Endothelial cell (in vitro differentiated cells): Measurements from ENCODE around the gene DLX5. TPM values are rescaled to one million over a fixed set of nuclear protein-coding genes. Genes with fewer than 3 reads are reported as not detected.

Source experiments
- DNase-seq: peaks from one replicate; pipeline ENCODE4 v3.0.0; 2021; ENCODE audit warnings: low spot score
- H3K27ac Mint-ChIP-seq: one replicate; pipeline ENCODE4 v1.8.0; 2021; ENCODE audit warnings: mixed read lengths, inconsistent platforms; ENCODE audit not compliant: unreplicated experiment
- H3K27me3 Mint-ChIP-seq: one replicate; pipeline ENCODE4 v1.8.0; 2021; ENCODE audit warnings: mild to moderate bottlenecking, moderate library complexity, mixed read lengths, inconsistent platforms; ENCODE audit not compliant: unreplicated experiment
- H3K36me3 Mint-ChIP-seq: one replicate; pipeline ENCODE4 v1.8.0; 2021; ENCODE audit warnings: mild to moderate bottlenecking, low read depth, mixed read lengths, inconsistent platforms; ENCODE audit not compliant: unreplicated experiment
- H3K4me1 Mint-ChIP-seq: one replicate; pipeline ENCODE4 v1.8.0; 2021; ENCODE audit warnings: mild to moderate bottlenecking, mixed read lengths, inconsistent platforms; ENCODE audit not compliant: unreplicated experiment
- H3K4me3 Mint-ChIP-seq: one replicate; pipeline ENCODE4 v1.8.0; 2021; ENCODE audit warnings: mild to moderate bottlenecking, mixed read lengths, inconsistent platforms; ENCODE audit not compliant: unreplicated experiment
- H3K9me3 Mint-ChIP-seq: one replicate; pipeline ENCODE4 v1.8.0; 2021; ENCODE audit warnings: mixed read lengths, inconsistent platforms; ENCODE audit not compliant: unreplicated experiment
- total RNA-seq: library from RNA; stranded (reverse); fragmentation: NEBNext Ultra II Directional; extraction: Animal tissue kit (Norgen Biotek cat#: 25700); gene quantifications from one replicate; pipeline ENCODE4 v1.2.1, GENCODE V29; 2021; ENCODE audit not compliant: unreplicated experiment
- TF ChIP-seq, protein P1 (sequence below): fragments of 200-600 bp; sonication (generic); IDR thresholded peaks from one replicate; pipeline ENCODE4 v1.5.0; 2021; ENCODE audit warnings: antibody characterized with exemption; ENCODE audit not compliant: unreplicated experiment

DLX5 gene
- total RNA-seq, 1 donor from 2014 or later: 0.18 TPM

DNA sequence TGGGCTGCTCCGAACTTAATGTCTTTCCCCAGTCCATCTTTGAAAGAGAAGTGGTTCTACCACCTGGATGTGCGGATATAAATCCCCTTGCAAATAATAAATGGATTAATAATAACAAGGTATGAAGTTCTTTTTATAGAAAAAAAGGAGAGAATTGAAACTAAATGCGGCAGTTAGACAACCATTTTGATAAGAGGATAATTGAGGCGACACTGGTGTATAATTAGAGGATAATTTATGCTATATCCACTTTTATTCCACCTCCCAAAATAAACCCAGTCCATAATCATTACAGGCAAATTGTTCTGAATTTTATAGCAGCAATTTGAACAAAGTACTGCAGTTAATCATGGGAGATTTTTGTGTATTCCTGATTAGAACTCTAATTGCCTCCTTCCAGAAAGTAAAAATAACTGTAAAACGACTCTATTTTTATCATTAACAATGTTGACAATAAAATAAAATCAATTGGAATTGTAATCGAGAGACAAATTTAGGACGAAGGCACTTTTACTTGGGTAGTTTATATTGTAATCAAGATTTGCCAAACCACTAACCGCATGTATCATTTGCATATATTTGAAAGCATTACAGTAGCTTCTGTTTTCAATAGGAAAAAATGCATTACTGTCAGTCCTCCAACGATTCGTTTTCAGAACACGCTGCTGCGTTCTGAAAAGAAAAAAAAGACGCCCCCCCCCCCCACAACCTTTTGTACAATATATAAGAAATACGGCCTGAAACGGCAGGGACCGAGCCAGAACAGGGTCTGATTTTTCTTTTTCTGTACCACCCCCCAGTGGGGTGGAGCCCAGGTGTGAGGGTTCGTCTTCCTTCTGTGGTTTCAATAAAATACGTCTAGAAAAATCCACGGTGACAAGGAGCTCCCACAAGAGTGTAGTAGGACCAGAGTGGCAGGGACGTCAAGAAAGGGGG, 20.1 kb downstream of the DLX5 start:
- TF ChIP-seq, protein P1, sequence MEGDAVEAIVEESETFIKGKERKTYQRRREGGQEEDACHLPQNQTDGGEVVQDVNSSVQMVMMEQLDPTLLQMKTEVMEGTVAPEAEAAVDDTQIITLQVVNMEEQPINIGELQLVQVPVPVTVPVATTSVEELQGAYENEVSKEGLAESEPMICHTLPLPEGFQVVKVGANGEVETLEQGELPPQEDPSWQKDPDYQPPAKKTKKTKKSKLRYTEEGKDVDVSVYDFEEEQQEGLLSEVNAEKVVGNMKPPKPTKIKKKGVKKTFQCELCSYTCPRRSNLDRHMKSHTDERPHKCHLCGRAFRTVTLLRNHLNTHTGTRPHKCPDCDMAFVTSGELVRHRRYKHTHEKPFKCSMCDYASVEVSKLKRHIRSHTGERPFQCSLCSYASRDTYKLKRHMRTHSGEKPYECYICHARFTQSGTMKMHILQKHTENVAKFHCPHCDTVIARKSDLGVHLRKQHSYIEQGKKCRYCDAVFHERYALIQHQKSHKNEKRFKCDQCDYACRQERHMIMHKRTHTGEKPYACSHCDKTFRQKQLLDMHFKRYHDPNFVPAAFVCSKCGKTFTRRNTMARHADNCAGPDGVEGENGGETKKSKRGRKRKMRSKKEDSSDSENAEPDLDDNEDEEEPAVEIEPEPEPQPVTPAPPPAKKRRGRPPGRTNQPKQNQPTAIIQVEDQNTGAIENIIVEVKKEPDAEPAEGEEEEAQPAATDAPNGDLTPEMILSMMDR: no peak
- Mint-ChIP-seq H3K4me3 (no peak overlapping the region), H3K27me3 (peaks cover 43% of the 10 kb centered on the region), H3K9me3 (no peaks in the 10 kb centered on the region), H3K36me3 (peaks cover 4% of the 10 kb centered on the region), H3K27ac (no peak overlapping the region), H3K4me1 (peaks cover 7% of the 10 kb centered on the region)
- no peak for DNase-seq

DNA sequence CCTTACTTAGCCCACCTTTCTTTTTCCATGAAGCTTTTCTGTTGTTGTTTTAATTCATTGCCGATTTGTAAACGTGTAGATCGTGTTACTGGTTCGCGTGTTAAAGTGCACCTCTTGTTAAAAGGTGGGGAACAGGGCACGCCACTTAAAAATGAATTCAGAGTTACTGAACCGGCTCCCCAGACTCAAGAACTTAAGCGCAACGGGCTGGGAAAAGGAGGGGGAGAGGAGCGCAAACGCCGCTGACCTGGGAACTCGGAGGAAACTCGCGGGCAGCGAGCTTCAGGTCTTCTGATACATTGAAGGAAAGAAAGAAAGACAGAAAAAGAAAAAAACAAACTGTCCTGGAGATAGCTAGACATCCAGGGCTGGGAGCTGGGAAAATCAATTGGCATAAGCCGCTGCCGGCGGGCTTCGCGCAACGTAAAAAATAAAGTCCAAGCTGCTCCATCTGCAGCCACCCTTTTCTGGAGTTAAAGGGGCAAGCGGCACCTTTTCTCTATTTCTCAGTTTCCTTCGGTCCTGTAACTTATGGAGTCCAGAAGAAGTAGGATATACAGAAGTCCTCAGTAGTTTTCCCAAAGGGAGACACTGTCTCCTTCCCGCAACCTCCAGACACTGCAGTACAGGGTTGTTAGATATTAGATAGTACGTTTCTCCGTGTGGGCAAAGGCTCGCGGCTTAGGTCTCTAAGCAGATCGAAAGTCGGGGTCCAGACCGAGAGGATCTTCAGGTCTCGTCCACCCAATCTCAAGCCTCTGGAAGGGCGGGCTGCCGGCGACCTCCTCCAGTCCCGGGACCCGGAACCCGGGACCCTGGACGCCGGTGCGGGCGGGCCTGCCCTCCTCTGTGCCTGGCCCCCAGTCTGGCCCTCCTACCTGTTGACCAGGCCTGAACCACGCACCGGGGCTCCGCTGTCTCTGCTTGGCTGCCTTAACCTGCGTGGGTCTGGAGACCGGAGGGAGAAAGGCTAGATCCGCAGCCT, 21.1 kb downstream of the DLX5 start:
- Mint-ChIP-seq H3K4me3 (no peak overlapping the region), H3K27me3 (peaks cover 40% of the 10 kb centered on the region), H3K27ac (no peak overlapping the region), H3K4me1 (peaks cover 7% of the 10 kb centered on the region), H3K9me3 (no peaks in the 10 kb centered on the region), H3K36me3 (peaks cover 4% of the 10 kb centered on the region)
- TF ChIP-seq, protein P1: no peak
- no peak for DNase-seq

DNA sequence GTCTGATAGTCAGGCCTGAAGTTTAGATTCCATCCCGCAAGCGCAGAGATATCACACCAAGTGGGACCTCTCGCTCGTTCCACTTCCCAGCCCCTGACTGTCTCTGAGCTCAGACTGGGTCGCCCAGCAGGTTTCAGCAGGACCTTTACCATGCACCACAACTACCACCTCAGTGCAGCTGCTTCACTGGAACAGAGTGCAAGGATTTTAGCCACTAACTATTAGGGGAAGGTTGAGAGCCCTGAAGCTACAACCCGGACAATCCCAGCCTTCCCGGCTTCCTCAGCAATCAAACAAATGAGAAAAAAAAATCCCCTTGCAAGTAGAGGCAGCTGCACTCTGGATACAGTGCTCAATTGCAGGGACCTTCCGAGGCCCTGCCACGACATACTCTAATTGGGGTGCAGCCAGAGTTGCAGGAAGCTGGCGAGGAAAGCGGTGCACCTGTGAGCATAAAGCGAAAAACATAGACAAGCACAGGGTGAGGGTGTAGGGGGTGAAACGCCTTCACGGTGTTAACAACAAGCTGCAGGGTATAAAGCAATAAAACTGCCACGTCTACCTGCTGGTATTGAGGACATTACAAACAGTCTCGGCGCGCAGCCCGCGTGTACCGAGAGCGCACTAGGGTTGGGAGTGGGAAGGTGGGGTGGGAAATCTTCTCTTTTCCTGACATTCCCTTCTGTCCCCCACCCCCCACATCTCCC, 21.9 kb downstream of the DLX5 start:
- Mint-ChIP-seq H3K4me3 (no peak overlapping the region), H3K27ac (no peak overlapping the region), H3K36me3 (peaks cover 4% of the 10 kb centered on the region), H3K27me3 (peaks cover 40% of the 10 kb centered on the region), H3K4me1 (peaks cover 7% of the 10 kb centered on the region), H3K9me3 (no peaks in the 10 kb centered on the region)
- DNase-seq: no peak
- TF ChIP-seq, protein P1: no peak

DNA sequence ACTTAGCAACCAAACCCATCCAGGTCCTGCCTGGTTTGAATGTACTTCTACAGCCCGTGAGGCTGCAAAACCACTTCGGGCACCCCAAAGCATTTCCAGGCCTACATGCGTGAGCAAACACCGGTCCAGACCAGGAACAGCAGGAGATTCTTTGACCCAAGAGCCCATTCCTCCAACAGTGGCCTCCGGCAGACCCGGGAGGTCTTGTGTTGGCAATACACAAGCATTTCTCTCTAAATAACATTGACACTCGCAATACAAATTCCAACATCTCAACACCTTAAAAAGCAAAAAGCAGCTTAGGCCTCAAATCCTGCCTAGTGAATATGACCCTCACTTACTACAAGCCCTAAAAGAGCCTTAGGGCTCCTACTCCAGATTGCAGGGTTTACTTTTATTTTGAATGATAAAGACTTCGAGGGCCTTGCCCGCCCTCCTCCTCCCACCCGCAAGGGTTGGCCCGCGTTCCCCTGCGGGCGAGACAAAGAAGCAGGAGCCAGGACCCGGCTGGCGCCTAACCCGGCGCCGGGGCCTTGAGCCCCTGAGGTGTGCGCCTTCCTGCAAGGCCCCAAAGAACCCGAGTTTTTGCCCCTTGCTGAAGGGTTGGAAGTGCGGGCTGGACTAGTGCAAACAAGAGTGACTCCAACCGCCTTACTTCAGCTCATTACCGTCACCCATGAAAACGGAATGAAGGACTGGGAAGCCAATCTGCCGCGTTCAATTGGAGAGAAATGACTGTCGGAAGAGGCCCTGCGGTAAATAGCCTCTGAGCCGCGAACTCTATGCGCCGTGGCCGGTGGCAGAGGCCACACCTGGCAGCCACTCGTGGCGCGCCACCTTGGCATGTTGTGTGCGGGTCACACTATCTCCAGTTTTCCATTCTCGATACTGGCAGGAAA, 22.7 kb downstream of the DLX5 start:
- H3K9me3 Mint-ChIP-seq: no peaks in the 10 kb centered on the region
- no peak overlapping the region for H3K27ac Mint-ChIP-seq
- TF ChIP-seq, protein P1: no peak
- no peak overlapping the region for H3K4me3 Mint-ChIP-seq
- H3K27me3 Mint-ChIP-seq: peaks cover 40% of the 10 kb centered on the region
- H3K36me3 Mint-ChIP-seq: peaks cover 4% of the 10 kb centered on the region
- peaks cover 7% of the 10 kb centered on the region for H3K4me1 Mint-ChIP-seq
- no peak for DNase-seq
